Measurements from ENCODE around the gene BMAL1.

DNA sequence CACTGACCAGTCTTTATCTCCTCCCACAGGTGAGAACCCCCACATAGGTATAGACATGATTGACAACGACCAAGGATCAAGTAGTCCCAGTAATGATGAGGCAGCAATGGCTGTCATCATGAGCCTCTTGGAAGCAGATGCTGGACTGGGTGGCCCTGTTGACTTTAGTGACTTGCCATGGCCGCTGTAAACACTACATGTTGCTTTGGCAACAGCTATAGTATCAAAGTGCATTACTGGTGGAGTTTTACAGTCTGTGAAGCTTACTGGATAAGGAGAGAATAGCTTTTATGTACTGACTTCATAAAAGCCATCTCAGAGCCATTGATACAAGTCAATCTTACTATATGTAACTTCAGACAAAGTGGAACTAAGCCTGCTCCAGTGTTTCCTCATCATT is 109.0 kb downstream of the BMAL1 start:
- no peak for TF ChIP-seq POLR2A (IDR thresholded peaks at IDR 0.05)
- TF ChIP-seq, protein P1, sequence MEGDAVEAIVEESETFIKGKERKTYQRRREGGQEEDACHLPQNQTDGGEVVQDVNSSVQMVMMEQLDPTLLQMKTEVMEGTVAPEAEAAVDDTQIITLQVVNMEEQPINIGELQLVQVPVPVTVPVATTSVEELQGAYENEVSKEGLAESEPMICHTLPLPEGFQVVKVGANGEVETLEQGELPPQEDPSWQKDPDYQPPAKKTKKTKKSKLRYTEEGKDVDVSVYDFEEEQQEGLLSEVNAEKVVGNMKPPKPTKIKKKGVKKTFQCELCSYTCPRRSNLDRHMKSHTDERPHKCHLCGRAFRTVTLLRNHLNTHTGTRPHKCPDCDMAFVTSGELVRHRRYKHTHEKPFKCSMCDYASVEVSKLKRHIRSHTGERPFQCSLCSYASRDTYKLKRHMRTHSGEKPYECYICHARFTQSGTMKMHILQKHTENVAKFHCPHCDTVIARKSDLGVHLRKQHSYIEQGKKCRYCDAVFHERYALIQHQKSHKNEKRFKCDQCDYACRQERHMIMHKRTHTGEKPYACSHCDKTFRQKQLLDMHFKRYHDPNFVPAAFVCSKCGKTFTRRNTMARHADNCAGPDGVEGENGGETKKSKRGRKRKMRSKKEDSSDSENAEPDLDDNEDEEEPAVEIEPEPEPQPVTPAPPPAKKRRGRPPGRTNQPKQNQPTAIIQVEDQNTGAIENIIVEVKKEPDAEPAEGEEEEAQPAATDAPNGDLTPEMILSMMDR (IDR thresholded peaks at IDR 0.05): no peak
